Left lung (tissue), 10 donors: ENCODE results near the gene IL2RG. TPM values are rescaled to one million over a fixed set of nuclear protein-coding genes. Genes with fewer than 3 reads are reported as not detected.

ENCODE experiments used
- ATAC-seq: fragments of 200-7000 bp; cut with Tn5 transposase; one replicate; pipeline ENCODE4 v1.9.1; 2020; ENCODE audit warnings: moderate library complexity
- DNase-seq, 4 donors: peaks; one replicate each; pipeline ENCODE4 v3.0.0-alpha.2; 2013 to 2020
- H3K27ac ChIP-seq, 2 donors: fragments of 200-600 bp; sonication (generic) in 1 of 2; one replicate each; pipeline versions ENCODE4 v1.5.0 to v1.8.0; 2020 to 2021
- H3K27me3 ChIP-seq, 2 donors: fragments of 200-600 bp; sonication (generic) in 1 of 2; one replicate each; pipeline versions ENCODE4 v1.5.0 to v1.8.0; 2020 to 2021
- H3K36me3 ChIP-seq, 2 donors: fragments of 200-600 bp; sonication (generic) in 1 of 2; one replicate each; pipeline versions ENCODE4 v1.5.0 to v1.8.0; 2020 to 2021
- H3K4me1 ChIP-seq, 2 donors: fragments of 200-600 bp; one replicate each; pipeline ENCODE4 v1.8.0; 2021
- H3K4me3 ChIP-seq, 2 donors: fragments of 200-600 bp; sonication (generic) in 1 of 2; one replicate each; pipeline versions ENCODE4 v1.5.0 to v1.8.0; 2020 to 2021; ENCODE audit warnings: mild to moderate bottlenecking in 1 of 2
- H3K9me3 ChIP-seq, 2 donors: fragments of 200-600 bp; sonication (generic) in 1 of 2; one replicate each; pipeline versions ENCODE4 v1.5.0 to v1.8.0; 2020 to 2021
- CTCF ChIP-seq, 2 donors: fragments of 200-600 bp; sonication (generic) in 1 of 2; IDR thresholded peaks; one replicate each; pipeline versions ENCODE4 v1.5.0 to v1.8.0; 2021; ENCODE audit warnings: antibody characterized with exemption in 2 of 2
- intact Hi-C, 2 donors: fragments of 100-400 bp; cut with DNase I; formaldehyde crosslinking; loops; one replicate each; pipeline versions ENCODE4 v1.11.2 to v1.14.2; 2022
- polyA plus RNA-seq, 6 donors: library from polyadenylated mRNA; unstranded; fragments of 120-200 nt; gene quantifications; one replicate each; pipeline ENCODE4 v1.2.1, GENCODE V29; 2013; ENCODE audit not compliant: insufficient read length in 6 of 6
- total RNA-seq, 2 donors: library from RNA; stranded (reverse); fragmentation: NEBNext Ultra II Directional; extraction: Animal tissue kit (Norgen Biotek cat#: 25700); gene quantifications; one replicate each; pipeline ENCODE4 v1.2.1, GENCODE V29; 2021
- donor health status: DM: no; HTN: yes; CAD: no.
- donor health status: DM: no; HTN: no; CAD: no.

The IL2RG gene
- total and polyA plus RNA-seq, 8 donors, result 2.1 to 36.0 (median 3.2) TPM

- ATAC-seq, result no peak
- peaks cover 0 to 6% of the 10 kb centered on the region in 2 donors for H3K4me1 ChIP-seq
- no peaks in the 10 kb centered on the region for H3K27me3 ChIP-seq
- H3K9me3 ChIP-seq, result no peaks in the 10 kb centered on the region
- no peak within 1 kb of the TSS for H3K27ac ChIP-seq
- no peak for DNase-seq
- H3K36me3 ChIP-seq, result peaks cover 0 to 36% of the 10 kb centered on the region in 2 donors
- no peak within 1 kb of the TSS for H3K4me3 ChIP-seq
- intact Hi-C loops, result no loop called here
- no peak for TF ChIP-seq CTCF (IDR thresholded peaks at IDR 0.05)
These were observed 33.3 kb upstream of the IL2RG start, which contains the start of gene NLGN3 for GRCh38 chrX:71144651-71145050. NLGN3 (plus strand) TSS chrX:71144841; CDS start chrX:71147750, 2,909 bp downstream.

- H3K9me3 ChIP-seq, result no peaks in the 10 kb centered on the region
- no peak for ATAC-seq
- no peak overlapping the region for H3K27ac ChIP-seq
- no peaks in the 10 kb centered on the region for H3K27me3 ChIP-seq
- intact Hi-C loops, result no loop called here
- peaks cover 0 to 47% of the 10 kb centered on the region in 2 donors for H3K36me3 ChIP-seq
- peaks cover 0 to 6% of the 10 kb centered on the region in 2 donors for H3K4me1 ChIP-seq
- TF ChIP-seq CTCF (IDR thresholded peaks at IDR 0.05), result no peak
- no peak overlapping the region for H3K4me3 ChIP-seq
- DNase-seq, result no peak
These were observed 32.1 kb upstream of the IL2RG start for GRCh38 chrX:71143508-71143907.

GRCh38 chrX:71140440-71140839 lies 29.1 kb upstream of the IL2RG start:
- no peak overlapping the region for H3K4me3 ChIP-seq
- DNase-seq (no peak), ATAC-seq (no peak)
- no peak for TF ChIP-seq CTCF (IDR thresholded peaks at IDR 0.05)
- H3K27ac ChIP-seq, result no peak overlapping the region
- H3K9me3 ChIP-seq, result no peaks in the 10 kb centered on the region
- H3K36me3 ChIP-seq, result peaks cover 0 to 77% of the 10 kb centered on the region in 2 donors
- intact Hi-C loops, result no loop called here
- no peaks in the 10 kb centered on the region for H3K27me3 ChIP-seq
- peaks cover 0 to 6% of the 10 kb centered on the region in 2 donors for H3K4me1 ChIP-seq

- Histone ChIP-seq H3K9me3 (no peaks in the 10 kb centered on the region), H3K27ac (no peak overlapping the region), H3K36me3 (peaks cover 0 to 94% of the 10 kb centered on the region in 2 donors), H3K4me3 (no peak overlapping the region), H3K27me3 (no peaks in the 10 kb centered on the region), H3K4me1 (no peaks in the 10 kb centered on the region)
- no peak for ATAC-seq
- TF ChIP-seq CTCF (IDR thresholded peaks at IDR 0.05), result no peak
- intact Hi-C loops, result no loop called here
- DNase-seq, result no peak
These were observed 20.1 kb upstream of the IL2RG start for GRCh38 chrX:71131510-71131909.

- DNase-seq (peak in 3 of 4 donors; percentile 67 to 88 (median 70)), ATAC-seq (peak; percentile 91)
- H3K36me3 ChIP-seq, result peaks cover 0 to 90% of the 10 kb centered on the region in 2 donors
These were observed 17.8 kb upstream of the IL2RG start for GRCh38 chrX:71128915-71129765.

More at GRCh38 chrX:71128915-71129765, 17.8 kb upstream of the IL2RG start:
- no peak overlapping the region for H3K4me3 ChIP-seq
- peak; percentile 52 to 65 for TF ChIP-seq CTCF (IDR thresholded peaks at IDR 0.05)
- H3K9me3 ChIP-seq, result no peaks in the 10 kb centered on the region
- no peaks in the 10 kb centered on the region for H3K27me3 ChIP-seq
- intact Hi-C loops, result no loop called here
- H3K4me1 ChIP-seq, result no peaks in the 10 kb centered on the region
- no peak overlapping the region for H3K27ac ChIP-seq
